K562 (cell line): ENCODE data around the gene PHACTR3. TPM values are rescaled to one million over a fixed set of nuclear protein-coding genes. Genes with fewer than 3 reads are reported as not detected.

ENCODE experiments used
- ATAC-seq: fragments of 200-7000 bp; cut with Tn5 transposase; 3 replicates; pipeline ENCODE4 v1.9.1; 2020; ENCODE audit warnings: moderate library complexity
- BruUV-seq: library from RNA; stranded (reverse); fragments of 400-500 nt; replicated peaks from 2 replicates; lab custom pipeline; 2021; lab: Mats Ljungman, UMichigan
- CTCF ChIA-PET: fragments of 300-600 bp; formaldehyde crosslinking; extraction: SDS; loops from one replicate; lab custom pipeline; 2021; ENCODE audit warnings: low intra/inter-chr PET ratio; lab: Yijun Ruan, JAX
- POLR2A ChIA-PET: fragments of 300-600, 350-650 bp; sonication (Branson Sonifier 250); formaldehyde crosslinking; extraction: SDS; loops from one replicate; lab custom pipeline; 2021; ENCODE audit warnings: antibody characterized with exemption, inconsistent platforms; lab: Yijun Ruan, JAX
- DNase-seq, 4 experiments: peaks; one replicate each; pipeline versions ENCODE4 v3.0.0 to v3.0.0-alpha.2; 2011 to 2018; ENCODE audit warnings: low spot score in 3 of 4, mixed read lengths in 3 of 4; ENCODE audit errors: extremely low read depth in 1 of 4
- FAIRE-seq: peaks from 2 replicates; lab custom pipeline; 2011; peaks lifted over from hg19 to GRCh38; lab: Jason Lieb, UNC
- H2AFZ ChIP-seq: 2 replicates; pipeline ENCODE4 v1.6.0; 2011; ENCODE audit warnings: low read depth, low read length, control low read depth, inconsistent platforms
- H3K27ac ChIP-seq: fragments of 200-600 bp; 3 replicates; pipeline ENCODE4 v1.8.0; 2011; ENCODE audit warnings: low read depth, mild to moderate bottlenecking, control low read depth, inconsistent platforms, low read length, moderate library complexity, mixed read lengths; ENCODE audit errors: extremely low read depth
- H3K27me3 ChIP-seq, 2 experiments: fragments of 300-600 bp in 1 of 2; 2 replicates in 1 of 2; 3 replicates in 1 of 2; pipeline versions ENCODE4 v1.6.0 to v1.8.0; 2011; ENCODE audit warnings: inconsistent platforms in 2 of 2, low read length in 2 of 2, mild to moderate bottlenecking in 1 of 2, mixed read lengths in 1 of 2, moderate library complexity in 1 of 2; ENCODE audit not compliant: control insufficient read depth in 2 of 2, insufficient read depth in 2 of 2
- H3K36me3 ChIP-seq: fragments of 300-600 bp; 3 replicates; pipeline ENCODE4 v1.8.0; 2011; ENCODE audit warnings: mild to moderate bottlenecking, low read length, inconsistent platforms; ENCODE audit not compliant: control insufficient read depth, insufficient read depth
- H3K4me1 ChIP-seq, 2 experiments: fragments of 200-600 bp in 1 of 2; replicated peaks in 1 of 2; 2 replicates in 1 of 2; 3 replicates in 1 of 2; pipeline versions ENCODE4 v1.5.1 to v1.8.0; 2011; ENCODE audit warnings: inconsistent platforms in 2 of 2, low read length in 2 of 2, mild to moderate bottlenecking in 1 of 2, mixed read lengths in 1 of 2, moderate library complexity in 1 of 2; ENCODE audit not compliant: control insufficient read depth in 2 of 2, insufficient read depth in 2 of 2
- H3K4me2 ChIP-seq: 2 replicates; pipeline ENCODE4 v1.6.1; 2011; ENCODE audit warnings: low read length, control low read depth, inconsistent platforms, mixed read lengths; ENCODE audit not compliant: insufficient read depth
- H3K4me3 ChIP-seq: fragments of 200-600 bp; sonication (generic), shearing (Covaris generic); 2 replicates; pipeline ENCODE4 v1.5.1; 2016; ENCODE audit warnings: control low read depth, inconsistent platforms
- H3K79me2 ChIP-seq: fragments of 200-600 bp; 3 replicates; pipeline ENCODE4 v1.8.0; 2011; ENCODE audit warnings: low read length, inconsistent platforms; ENCODE audit not compliant: control insufficient read depth, insufficient read depth
- H3K9ac ChIP-seq, 2 experiments: 2 replicates each; pipeline versions ENCODE4 v1.6.0 to v1.6.1; 2011; ENCODE audit warnings: low read depth in 2 of 2, low read length in 2 of 2, control low read depth in 1 of 2, inconsistent platforms in 1 of 2, mild to moderate bottlenecking in 1 of 2, mixed read lengths in 1 of 2; ENCODE audit not compliant: insufficient read depth in 1 of 2
- H3K9me1 ChIP-seq: one replicate; pipeline ENCODE4 v1.6.0; 2011; ENCODE audit warnings: inconsistent platforms, mild to moderate bottlenecking, low read length, moderate library complexity; ENCODE audit not compliant: control insufficient read depth, insufficient read depth
- H3K9me3 ChIP-seq: replicated peaks from 2 replicates; pipeline ENCODE4 v1.5.1; 2011; ENCODE audit warnings: low read depth, low read length, inconsistent platforms; ENCODE audit not compliant: control insufficient read depth, insufficient read depth
- H4K20me1 ChIP-seq: replicated peaks from 2 replicates; pipeline ENCODE4 v1.6.1; 2011; ENCODE audit warnings: low read length, inconsistent platforms, mixed read lengths; ENCODE audit not compliant: control insufficient read depth, insufficient read depth
- CBFB ChIP-seq: sonication (generic); formaldehyde crosslinking; IDR thresholded peaks from 2 replicates; pipeline ENCODE4 v1.4.0; 2020; ENCODE audit warnings: mild to moderate bottlenecking, missing genetic modification reagents
- IRF2 ChIP-seq: sonication (generic); formaldehyde crosslinking; IDR thresholded peaks from 2 replicates; pipeline ENCODE4 v1.8.1; 2022; ENCODE audit warnings: mild to moderate bottlenecking, missing genetic modification reagents
- ZFPM2 ChIP-seq: fragments of 250-450 bp; sonication (Bioruptor Pico); IDR thresholded peaks from 2 replicates; pipeline ENCODE4 v1.5.1; 2022; ENCODE audit warnings: mild to moderate bottlenecking
- WGBS: fragments of 100-300 bp; shearing (Covaris generic); methylation state at CpG from one replicate; pipeline ENCODE4 v1.1.6; 2016; ENCODE audit warnings: low coverage, mixed read lengths; ENCODE audit not compliant: insufficient coverage; ENCODE audit errors: missing lambda C conversion rate; 5-methylcytosine and 5-hydroxymethylcytosine counted together
- in situ Hi-C: fragments of 300-500 bp; cut with MboI; formaldehyde crosslinking; loops from 4 replicates; pipeline ENCODE4 v1.15.0; 2018; ENCODE audit warnings: inconsistent platforms, mixed read lengths
- intact Hi-C: fragments of 100-400 bp; cut with micrococcal nuclease; formaldehyde crosslinking; loops from 2 replicates; pipeline ENCODE4 v1.14.2; 2022
- polyA plus RNA-seq, 8 experiments: library from polyadenylated mRNA; depleted of rRNA in 4 of 8; stranded (reverse) in 5 of 8; unstranded in 3 of 8; fragments of >200 nt; fragmentation: Nextera tagmentation in 2 of 8; fragmentation: Illumina TruSeq in 1 of 8; extraction: Ambion mirVana in 2 of 8; extraction: Trizol in 1 of 8; gene quantifications; 2 replicates each; pipeline versions ENCODE4 v1.2.1 to v1.2.3, GENCODE V29; 2011 to 2014; ENCODE audit warnings: inconsistent platforms in 1 of 8, missing spikeins in 1 of 8
- total RNA-seq, 7 experiments: library from RNA; depleted of rRNA in 6 of 7; stranded (reverse); fragments of >200 nt in 6 of 7; fragmentation: Illumina TruSeq in 2 of 7; extraction: Trizol in 2 of 7; gene quantifications; 2 replicates each; pipeline versions ENCODE4 v1.2.1 to v1.2.3, GENCODE V29; 2011 to 2021; ENCODE audit warnings: low replicate concordance in 1 of 7

Gene PHACTR3
- total and polyA plus RNA-seq, 9 of the 15 experiments (the other 6 are each of a cell fraction or from before 2014, with no cell fraction given) = not detected

DNA sequence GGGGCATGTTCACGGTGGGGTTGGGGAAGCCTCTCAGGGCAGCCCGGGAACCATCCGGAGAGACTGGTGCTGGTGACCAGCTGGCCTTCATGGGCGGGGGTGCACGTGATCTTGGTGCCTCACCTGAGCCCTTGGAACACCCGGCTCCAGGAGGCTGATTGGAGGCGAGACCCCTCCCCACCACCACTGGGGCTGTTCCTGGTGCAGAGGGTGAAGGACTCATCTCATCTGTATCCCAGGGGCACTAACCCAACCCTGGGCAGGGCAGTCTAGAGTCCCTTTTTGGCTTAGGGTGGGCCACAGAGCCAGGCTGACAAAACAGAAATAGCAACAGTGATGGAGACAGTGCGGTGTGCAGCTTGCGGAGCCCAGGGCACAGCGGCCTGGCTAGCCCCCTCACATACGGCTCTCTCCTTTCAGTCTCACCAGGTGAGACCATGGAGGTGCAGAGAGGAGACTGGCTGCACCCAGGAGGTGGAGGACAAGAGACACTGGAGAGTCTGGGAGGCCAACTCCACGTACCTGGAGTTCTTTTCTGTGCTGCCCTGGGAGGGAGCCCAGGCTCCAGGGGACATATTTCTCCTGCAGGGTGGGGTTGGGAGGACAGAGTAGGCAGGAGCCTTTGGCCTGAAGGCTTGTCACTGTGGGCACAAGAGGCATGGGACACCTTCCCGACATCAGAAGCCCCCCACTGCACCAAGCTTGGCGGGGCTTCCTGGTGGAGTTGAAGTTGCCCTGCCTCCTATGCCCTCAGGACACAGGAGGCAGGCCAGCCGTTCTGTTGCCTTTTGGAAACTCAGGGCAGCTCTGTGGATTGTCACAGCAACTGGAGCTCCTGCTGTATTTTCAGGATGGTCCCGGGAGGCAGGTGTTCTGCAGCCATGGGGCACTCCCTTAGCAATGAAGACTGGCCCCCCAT is 223.1 kb downstream of the PHACTR3 start:
- Histone ChIP-seq H3K36me3 (no peaks in the 10 kb centered on the region), H3K9me3 (no peaks in the 10 kb centered on the region), H3K9ac (no peak overlapping the region), H3K79me2 (no peaks in the 10 kb centered on the region), H3K27me3 (peaks cover 0 to 6% of the 10 kb centered on the region in 2 experiments; a peak in 2 of 5 replicates), H4K20me1 (no peaks in the 10 kb centered on the region; the same call in 1 of the 2 replicates), H3K4me1 (no peaks in the 10 kb centered on the region), H3K27ac (no peak overlapping the region), H3K4me3 (no peak overlapping the region), H2AFZ (no peak overlapping the region), H3K9me1 (no peaks in the 10 kb centered on the region), H3K4me2 (no peak overlapping the region)
- no peak for DNase-seq
- FAIRE-seq = no peak
- ChIA-PET CTCF (no interaction called here), POLR2A (no interaction called here)
- in situ Hi-C loops = loop anchor here (10.0 kb wide), 1 partner anchor 1957 kb away; no protein-coding TSS in a partner anchor
- no TSS peak for BruUV-seq
- TF ChIP-seq IRF2 (no peak), CBFB (CRISPR knock-in tag) (no peak), ZFPM2 (no peak)
- no peak for ATAC-seq
- intact Hi-C loops = no loop called here
- under 1% methylated on average over 15 of the region's 16 CpGs for WGBS
